NCI-H2227 (cell line): ENCODE results near the gene OR14I1.
"Not testable (repeated sequence)": the region's sequence is repeated elsewhere in the genome, so short reads cannot be mapped to it uniquely, and the experiment has no call there.

Experiments used
- DNase-seq: peaks from one replicate; lab custom pipeline; 2025; ENCODE audit not compliant: unreplicated experiment; lab: John Stamatoyannopoulos, UW

OR14I1 gene

GRCh38 chr1:248688527-248689298 is 13.9 kb downstream of the OR14I1 start:
- no peak for DNase-seq

DNA sequence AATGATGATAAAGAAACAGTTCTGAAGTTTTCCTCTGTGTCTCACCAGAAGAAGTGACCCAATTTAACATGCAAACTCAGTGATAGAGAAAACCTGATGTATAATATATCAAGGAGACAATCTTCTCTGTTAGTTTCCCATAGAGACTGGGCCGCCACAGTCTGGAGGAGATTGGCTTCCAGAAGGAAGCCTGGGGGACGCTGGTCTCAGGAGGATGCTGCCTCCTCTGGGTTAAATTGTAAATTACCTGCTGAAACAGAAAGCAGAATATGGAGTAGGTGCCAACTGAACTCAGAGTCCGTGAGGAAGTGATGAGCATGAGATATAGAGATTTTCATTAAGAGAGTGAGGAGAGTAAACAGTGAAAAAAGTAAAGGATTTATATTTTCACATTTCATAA is 15.8 kb downstream of the OR14I1 start:
- no peak for DNase-seq

DNA sequence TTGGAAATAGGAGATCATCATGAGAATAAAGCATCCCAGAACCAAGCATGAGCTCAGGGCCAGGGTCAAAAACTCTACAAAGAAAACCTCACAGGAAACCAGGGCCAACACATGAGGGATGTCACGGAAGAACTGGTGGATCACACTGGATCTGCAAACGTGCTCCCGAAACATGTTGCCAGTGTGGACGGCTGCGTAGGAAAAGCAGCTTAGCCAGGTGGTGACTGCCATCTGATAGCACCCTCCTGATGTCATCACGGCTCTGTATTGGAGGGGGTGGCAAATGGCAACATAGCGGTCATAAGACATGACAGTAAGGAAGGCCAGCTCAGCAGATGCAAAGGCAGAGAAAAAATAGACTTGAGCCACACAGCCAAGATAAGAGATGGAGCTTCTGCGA is 20.9 kb downstream of the OR14I1 start:
- no peak for DNase-seq

- DNase-seq: no peak
Observed at GRCh38 chr1:248670003-248670402, 32.6 kb downstream of the OR14I1 start.

DNA sequence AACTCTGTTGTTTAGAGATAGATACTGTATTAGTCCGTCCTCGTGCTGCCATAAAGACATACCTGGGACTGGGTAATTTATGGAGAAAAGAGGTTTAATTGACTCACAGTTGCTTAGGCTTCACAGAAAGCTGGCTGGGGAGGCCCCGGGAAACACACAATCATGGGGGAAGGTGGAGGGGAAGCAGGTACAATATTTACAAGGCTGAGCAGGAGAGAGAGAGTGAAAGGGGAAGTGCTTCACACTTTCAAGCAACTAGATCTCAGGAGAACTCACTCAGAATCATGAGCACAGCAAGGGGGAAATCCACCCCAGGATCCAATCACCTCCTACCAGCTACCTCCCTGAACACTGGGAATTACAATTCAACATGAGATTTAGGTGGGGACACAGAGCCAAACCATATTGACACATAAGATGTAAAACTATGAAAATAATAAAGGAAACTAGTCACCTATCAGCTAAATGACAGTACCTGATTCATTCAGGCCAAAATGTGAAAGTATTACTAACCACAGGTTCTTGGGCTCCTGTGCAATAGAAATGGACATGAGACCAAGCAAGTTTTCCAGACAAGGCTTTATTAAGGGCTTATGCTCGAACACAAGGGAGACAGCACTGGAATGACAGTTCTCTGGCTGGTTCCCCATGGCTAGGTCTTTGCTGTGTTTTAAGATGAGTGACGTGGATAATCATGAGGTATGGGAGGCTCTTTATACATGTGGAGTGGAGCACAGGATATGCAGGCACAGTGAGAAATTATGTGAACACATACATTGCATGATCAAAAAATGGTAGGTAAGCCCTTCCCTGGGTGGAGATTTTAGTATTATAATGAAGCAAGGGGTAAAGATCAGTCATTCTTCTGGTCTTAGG is 38.9 kb downstream of the OR14I1 start:
- not testable (repeated sequence) for DNase-seq

GRCh38 chr1:248656797-248657196 is 45.8 kb downstream of the OR14I1 start:
- not testable (repeated sequence) for DNase-seq

- not testable (repeated sequence) for DNase-seq
Observed at GRCh38 chr1:248655354-248655753, 47.2 kb downstream of the OR14I1 start, which contains the start of gene OR2T27. OR2T27 (minus strand) TSS chr1:248655528; CDS start chr1:248650884, 4,644 bp downstream.
